ENCODE results near the gene PPP1R14C. TPM values are rescaled to one million over a fixed set of nuclear protein-coding genes. Genes with fewer than 3 reads are reported as not detected.

Gene PPP1R14C
- total and polyA plus RNA-seq, 2 donors (not counting 3 experiments of a cell fraction or from before 2014, with no cell fraction given), result not detected

GRCh38 chr6:150099546-150099945 lies 43.3 kb upstream of the PPP1R14C start:
- no peak overlapping the region for H3K9ac ChIP-seq (replicated peaks; ENCODE audit: extremely low read depth, insufficient read depth, low read length)
- dilution Hi-C loops (cut with MboI; ENCODE audit: extremely low pct_ligation_motif_present, low sequenced_read_pairs) (no loop called here), intact Hi-C loops (cut with micrococcal nuclease) (no loop called here)
- H3K4me2 ChIP-seq (ENCODE audit: insufficient read depth, low read length), result no peak overlapping the region
- no peak overlapping the region for H3K4me3 ChIP-seq (replicated peaks in 1 of 3; ENCODE audit: insufficient read depth in 1 of 3, low read depth in 1 of 3, low read length in 3 of 3)
- no peak overlapping the region for H2AFZ ChIP-seq (ENCODE audit: low read depth, low read length)
- H3K9me3 ChIP-seq (replicated peaks; ENCODE audit: control insufficient read depth, insufficient read depth, low read length), result no peaks in the 10 kb centered on the region
- H3K27ac ChIP-seq (ENCODE audit: insufficient read depth, low read depth, low read length), result no peak overlapping the region
- FAIRE-seq, result no peak
- H3K79me2 ChIP-seq (ENCODE audit: control insufficient read depth, insufficient read depth, low read length), result no peaks in the 10 kb centered on the region
- H3K36me3 ChIP-seq (ENCODE audit: control insufficient read depth in 2 of 2, extremely low read depth in 1 of 2, insufficient read depth in 2 of 2, low read length in 2 of 2), result no peaks in the 10 kb centered on the region
- H3K27me3 ChIP-seq (ENCODE audit: control insufficient read depth in 2 of 2, insufficient read depth in 2 of 2, low read length in 2 of 2), result peaks cover 2 to 5% of the 10 kb centered on the region in 2 experiments
- TF ChIP-seq GATA2 (IDR thresholded peaks at IDR 0.05; ENCODE audit: insufficient read depth, insufficient read length, low read depth, low read length), result no peak
- no peak for TF ChIP-seq FOS (IDR thresholded peaks at IDR 0.05; ENCODE audit: borderline replicate concordance, insufficient read depth, low read length)
- no peak for TF ChIP-seq JUN (IDR thresholded peaks at IDR 0.05; ENCODE audit: borderline replicate concordance, insufficient read depth, insufficient read length, low read depth)
- TF ChIP-seq POLR2AphosphoS5 (IDR thresholded peaks at IDR 0.05; ENCODE audit: insufficient read depth, low read depth, low read length), result no peak
- no peak for TF ChIP-seq EZH2 (IDR thresholded peaks at IDR 0.05; ENCODE audit: borderline replicate concordance, low read depth, low read length, severe bottlenecking)
- TF ChIP-seq MYC (IDR thresholded peaks at IDR 0.05; ENCODE audit: low read depth, low read length), result no peak
- TF ChIP-seq CTCF (IDR thresholded peaks at IDR 0.05; ENCODE audit: extremely low read depth in 1 of 2, insufficient read depth in 1 of 2, low read depth in 1 of 2, low read length in 2 of 2), result no peak
- no peak for TF ChIP-seq POLR2A (IDR thresholded peaks at IDR 0.05; ENCODE audit: low read depth, low read length)
- no peak for TF ChIP-seq MAX (IDR thresholded peaks at IDR 0.05; ENCODE audit: insufficient read depth, insufficient read length)
- ChIA-PET CTCF (no interaction called here), POLR2A (no interaction called here)
- no peaks in the 10 kb centered on the region for H3K9me1 ChIP-seq (replicated peaks; ENCODE audit: control insufficient read depth, extremely low read depth, insufficient read depth, low read length)
- no peaks in the 10 kb centered on the region for H3K4me1 ChIP-seq (ENCODE audit: control insufficient read depth, extremely low read depth, insufficient read depth, low read length)
- no peak for DNase-seq (ENCODE audit: low read depth, low spot score)
- H4K20me1 ChIP-seq (replicated peaks; ENCODE audit: control insufficient read depth, extremely low read depth, insufficient read depth, low read length), result no peaks in the 10 kb centered on the region
- BruUV-seq (replicated peaks), result no TSS peak

Measured in endothelial cell of umbilical vein (primary cell).